Heart left ventricle (tissue), 16 donors: ENCODE results near the gene RAPGEF3. TPM values are rescaled to one million over a fixed set of nuclear protein-coding genes. Genes with fewer than 3 reads are reported as not detected.
A peak's percentile ranks its signal among the peaks of the same experiment; 100 is the strongest.

Experiments used
- ATAC-seq, 4 donors: fragments of 200-7000 bp; cut with Tn5 transposase; one replicate each; pipeline ENCODE4 v1.9.1; 2020 to 2022; ENCODE audit warnings: moderate library complexity in 4 of 4, mild to moderate bottlenecking in 3 of 4, moderate number of reproducible peaks in 1 of 4
- DNase-seq, 5 donors: peaks; one replicate each; pipeline ENCODE4 v3.0.0-alpha.2; 2020
- H3K27ac ChIP-seq, 12 donors: fragments of 200-600 bp; sonication (generic) in 4 of 12; one replicate each; pipeline versions ENCODE4 v1.5.0 to v1.8.0; 2016 to 2022; ENCODE audit warnings: mild to moderate bottlenecking in 2 of 12
- H3K27me3 ChIP-seq, 9 donors: fragments of 200-600 bp; sonication (generic) in 2 of 9; one replicate each; pipeline versions ENCODE4 v1.5.1 to v1.8.0; 2016 to 2022; ENCODE audit warnings: mild to moderate bottlenecking in 3 of 9
- H3K36me3 ChIP-seq, 9 donors: fragments of 200-600 bp; sonication (generic) in 2 of 9; one replicate each; pipeline versions ENCODE4 v1.5.0 to v1.8.0; 2018 to 2022; ENCODE audit warnings: mild to moderate bottlenecking in 2 of 9
- H3K4me1 ChIP-seq, 12 donors: fragments of 200-600 bp; sonication (generic) in 4 of 12; one replicate each; pipeline versions ENCODE4 v1.5.0 to v1.8.0; 2016 to 2022; ENCODE audit warnings: mild to moderate bottlenecking in 3 of 12
- H3K4me3 ChIP-seq, 12 donors: fragments of 200-600 bp; sonication (generic) in 4 of 12; one replicate each; pipeline versions ENCODE4 v1.5.0 to v1.8.0; 2017 to 2022; ENCODE audit warnings: mild to moderate bottlenecking in 9 of 12, moderate library complexity in 4 of 12
- H3K9me3 ChIP-seq, 12 donors: fragments of 200-600 bp; sonication (generic) in 4 of 12; one replicate each; pipeline versions ENCODE4 v1.5.0 to v1.8.0; 2016 to 2022; ENCODE audit warnings: mild to moderate bottlenecking in 1 of 12
- POLR2A ChIP-seq, 2 donors: fragments of 450-650 bp; IDR thresholded peaks; one replicate each; pipeline ENCODE4 v1.6.1; 2017; ENCODE audit warnings: antibody characterized with exemption in 2 of 2, mild to moderate bottlenecking in 2 of 2, moderate library complexity in 2 of 2
- WGBS, 4 donors: extraction: QIAGEN DNeasy Blood & Tissue Kit in 2 of 4; methylation state at CpG; one replicate each; pipeline versions ENCODE4 v1.1.5 to v1.1.7; 2013 to 2018; 5-methylcytosine and 5-hydroxymethylcytosine counted together
- intact Hi-C, 10 donors: fragments of 100-400 bp; cut with DNase I; formaldehyde crosslinking; loops; one replicate each; pipeline versions ENCODE4 v1.11.1 to v1.14.2; 2022
- polyA plus RNA-seq, 2 donors: library from polyadenylated mRNA; stranded (reverse); fragments of 200-250 nt; gene quantifications; one replicate each; pipeline ENCODE4 v1.2.3, GENCODE V29; 2013
- total RNA-seq, 9 donors: library from RNA; depleted of rRNA in 2 of 9; stranded (reverse); fragments of >200 nt in 2 of 9; fragmentation: NEBNext Ultra II Directional in 3 of 9; extraction: Animal tissue kit (Norgen Biotek cat#: 25700) in 3 of 9; gene quantifications; one replicate each; pipeline versions ENCODE4 v1.1.0 to v1.2.4, GENCODE V29; 2016 to 2023
- TF ChIP-seq, protein P1 (sequence below), 12 donors: fragments of 200-600 bp; sonication (generic) in 4 of 12; IDR thresholded peaks; one replicate each; pipeline versions ENCODE4 v1.5.0 to v1.8.0; 2018 to 2022; ENCODE audit warnings: antibody characterized with exemption in 12 of 12, mild to moderate bottlenecking in 5 of 12
- donor health status: ischemic (EF 13 %, LVEDD 7.1; RV severe dilation, severe dysfunction).
- donor health status: healthy with polysubstance abuse.
- donor health status: DM: no; HTN: yes; CAD: no.
- donor health status: DM: no; HTN: no; CAD: no.
- donor health status: ischemic (EF 25% LVEDD 6.9; RV normal size, moderate dysfunction).
- donor health status: ischemic (EF 25% LVEDD 5.7; RV mildly dilated, moderate dysfunction).
- donor health status: healthy.
- donor health status: DM: yes; HTN: yes; CAD: no.
- donor health status: ischemic (EF 35%, LVEDD 5.7; RV mildly dilated, moderate dysfunction).
- donor health status: nonischemic (EF 11% LVEDD 7.7; RV severe dilation, severe dysfunction).
- donor health status: DM: yes; HTN: yes; CAD: no.
- donor health status: PGD.
- donor health status: ischemic (EF 29% LVEDD 5.4; RV normal size, mild dysfunction).
- donor health status: nonischemic (EF 23%, LVEDD 6.1; RV moderate dilation, normal function).

The RAPGEF3 gene
- total and polyA plus RNA-seq, 11 donors, result 14.5 to 62.1 (median 23.9) TPM

DNA sequence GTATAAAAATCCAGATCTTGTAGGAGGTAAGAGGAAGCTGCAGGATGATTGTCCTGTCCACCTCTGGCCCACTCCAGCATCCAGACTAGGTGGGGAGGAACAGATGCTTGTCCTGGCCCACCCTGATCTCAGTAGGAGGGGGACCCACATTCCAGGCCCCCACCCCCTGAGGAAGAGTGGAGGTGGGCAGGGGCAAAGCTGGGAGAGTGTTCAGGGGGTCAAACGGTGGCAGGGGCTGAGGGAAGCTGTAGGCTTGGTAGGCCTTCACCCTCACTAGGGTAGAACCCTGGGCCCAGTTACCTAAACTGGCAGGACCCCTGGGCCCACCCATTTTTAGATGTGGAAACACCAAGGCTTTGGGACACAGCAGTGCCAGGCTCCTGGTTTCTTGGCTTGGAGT, 18.5 kb upstream of the RAPGEF3 start:
- intact Hi-C loops, result loop anchor here in 6 of 10 donors (5.0 to 10.0 kb wide), 3 partner anchors 40 to 60 kb away; partner anchors contain the start of gene HDAC7 (in 1 of the 6)
- DNase-seq, result peak in 2 of 5 donors; percentile 28 to 41

DNA sequence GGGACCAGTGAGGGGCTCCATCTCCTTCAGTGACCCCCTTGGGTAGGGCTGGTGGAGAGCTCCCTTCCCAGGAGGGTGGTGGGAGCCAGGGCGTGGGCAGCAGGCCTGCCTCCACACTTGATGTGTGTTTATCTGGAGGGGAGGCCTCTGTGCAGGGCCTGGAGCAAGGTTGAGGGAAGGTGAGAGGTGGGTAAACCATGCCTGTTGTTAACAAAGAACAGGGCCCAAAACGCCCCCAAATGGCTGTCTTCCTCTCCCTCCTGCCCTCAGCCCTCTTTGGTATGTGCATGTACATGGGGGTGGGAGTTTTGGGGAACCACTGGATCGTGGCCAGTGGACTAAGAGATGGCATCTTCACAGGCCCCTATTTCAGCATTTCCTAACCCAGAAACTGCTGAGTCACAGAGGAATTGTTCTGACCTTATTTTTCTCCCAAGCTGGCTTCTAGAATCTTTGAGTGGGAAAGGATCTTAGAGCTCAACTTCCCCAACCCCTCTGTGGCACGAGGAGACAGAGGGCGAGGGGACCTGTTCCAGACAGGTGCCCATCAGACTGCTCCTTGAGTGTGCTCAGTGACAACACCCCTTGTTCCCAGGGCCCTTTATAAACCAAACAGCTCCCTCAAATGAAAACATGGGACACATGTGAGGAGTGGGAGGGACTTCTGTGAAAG, 17.9 kb upstream of the RAPGEF3 start:
- WGBS, 4 donors, result 65 to 79% (median 69%) methylated on average over 5 of the region's 5 CpGs
- Histone ChIP-seq H3K36me3 (peaks cover 0 to 13% (median 0%) of the 10 kb centered on the region in 9 donors), H3K9me3 (no peaks in the 10 kb centered on the region), H3K4me3 (no peak overlapping the region), H3K4me1 (peaks cover 3 to 75% (median 60%) of the 10 kb centered on the region in 12 donors), H3K27ac (peak overlapping the region in 11 of 12 donors; percentile 22 to 80 (median 48)), H3K27me3 (no peaks in the 10 kb centered on the region)
- TF ChIP-seq, protein P1, sequence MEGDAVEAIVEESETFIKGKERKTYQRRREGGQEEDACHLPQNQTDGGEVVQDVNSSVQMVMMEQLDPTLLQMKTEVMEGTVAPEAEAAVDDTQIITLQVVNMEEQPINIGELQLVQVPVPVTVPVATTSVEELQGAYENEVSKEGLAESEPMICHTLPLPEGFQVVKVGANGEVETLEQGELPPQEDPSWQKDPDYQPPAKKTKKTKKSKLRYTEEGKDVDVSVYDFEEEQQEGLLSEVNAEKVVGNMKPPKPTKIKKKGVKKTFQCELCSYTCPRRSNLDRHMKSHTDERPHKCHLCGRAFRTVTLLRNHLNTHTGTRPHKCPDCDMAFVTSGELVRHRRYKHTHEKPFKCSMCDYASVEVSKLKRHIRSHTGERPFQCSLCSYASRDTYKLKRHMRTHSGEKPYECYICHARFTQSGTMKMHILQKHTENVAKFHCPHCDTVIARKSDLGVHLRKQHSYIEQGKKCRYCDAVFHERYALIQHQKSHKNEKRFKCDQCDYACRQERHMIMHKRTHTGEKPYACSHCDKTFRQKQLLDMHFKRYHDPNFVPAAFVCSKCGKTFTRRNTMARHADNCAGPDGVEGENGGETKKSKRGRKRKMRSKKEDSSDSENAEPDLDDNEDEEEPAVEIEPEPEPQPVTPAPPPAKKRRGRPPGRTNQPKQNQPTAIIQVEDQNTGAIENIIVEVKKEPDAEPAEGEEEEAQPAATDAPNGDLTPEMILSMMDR (IDR thresholded peaks at IDR 0.05), result no peak
- no peak for TF ChIP-seq POLR2A (IDR thresholded peaks at IDR 0.05)
- no peak for ATAC-seq
- DNase-seq, result peak in 2 of 5 donors; percentile 25 to 47
- intact Hi-C loops, result loop anchor here in 6 of 10 donors (5.0 to 10.0 kb wide), 3 partner anchors 41 to 61 kb away; partner anchors contain the start of gene HDAC7 (in 1 of the 6)

More for the DNA sequence above, 18.5 kb upstream of the RAPGEF3 start:
- Histone ChIP-seq H3K4me3 (no peak overlapping the region), H3K4me1 (peaks cover 3 to 75% (median 60%) of the 10 kb centered on the region in 12 donors), H3K36me3 (peaks cover 0 to 19% (median 5%) of the 10 kb centered on the region in 9 donors), H3K9me3 (no peaks in the 10 kb centered on the region), H3K27me3 (no peaks in the 10 kb centered on the region), H3K27ac (peak overlapping the region in 11 of 12 donors; percentile 1 to 80 (median 48))
- WGBS, 4 donors, result 44 to 67% (median 61%) methylated on average over 1 of the region's 1 CpG
- TF ChIP-seq, protein P1 (IDR thresholded peaks at IDR 0.05), result no peak
- TF ChIP-seq POLR2A (IDR thresholded peaks at IDR 0.05), result no peak
- ATAC-seq, result no peak

DNA sequence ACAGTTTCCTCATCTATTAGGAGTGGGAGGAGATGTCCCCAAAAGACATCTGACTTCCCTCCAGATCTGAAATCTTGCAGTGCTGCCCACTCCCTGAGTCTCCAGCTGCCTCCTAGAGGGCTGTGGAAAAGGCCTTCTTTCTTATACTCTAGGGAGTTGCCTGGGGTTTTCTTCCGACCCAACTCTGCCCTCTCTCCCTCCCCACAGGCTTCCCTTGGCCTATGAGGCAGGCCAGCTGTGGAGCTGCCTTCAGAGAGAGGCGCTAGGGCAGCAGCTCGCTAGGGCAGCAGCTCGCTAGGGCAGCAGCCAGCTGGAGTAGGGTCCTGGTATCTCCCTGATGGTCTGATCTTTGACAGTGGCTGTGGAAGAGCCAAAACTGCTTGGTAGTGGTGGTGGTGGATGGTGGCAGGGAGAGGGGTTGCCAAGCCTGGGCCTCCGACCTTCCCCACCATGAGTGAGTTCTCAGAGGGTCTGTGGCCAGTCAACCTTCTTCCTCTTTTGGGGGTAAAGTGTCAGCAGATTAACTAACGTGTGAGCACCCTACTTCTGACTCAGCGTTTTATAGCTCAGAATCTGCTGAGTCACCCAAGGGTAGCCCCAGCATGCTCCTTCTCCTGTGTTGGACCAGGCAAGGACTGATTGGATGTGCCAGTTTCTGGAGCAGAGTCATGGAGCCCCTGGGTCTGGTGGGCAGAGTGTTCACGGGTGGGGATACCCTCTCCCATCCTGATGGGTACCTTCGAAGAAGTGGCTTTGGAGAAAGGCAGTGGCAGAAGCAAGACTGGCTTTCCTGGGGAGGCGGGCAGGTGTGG, 16.6 kb upstream of the RAPGEF3 start:
- TF ChIP-seq, protein P1 (IDR thresholded peaks at IDR 0.05), result no peak
- TF ChIP-seq POLR2A (IDR thresholded peaks at IDR 0.05), result no peak
- no peaks in the 10 kb centered on the region for H3K27me3 ChIP-seq
- H3K4me3 ChIP-seq, result no peak overlapping the region
- H3K9me3 ChIP-seq, result no peaks in the 10 kb centered on the region
- peaks cover 0 to 4% (median 0%) of the 10 kb centered on the region in 9 donors for H3K36me3 ChIP-seq
- peaks cover 3 to 75% (median 60%) of the 10 kb centered on the region in 12 donors for H3K4me1 ChIP-seq
- H3K27ac ChIP-seq, result peak overlapping the region in 7 of 12 donors; percentile 2 to 77 (median 16)
- ATAC-seq (no peak), DNase-seq (peak in 2 of 5 donors; percentile 42 to 64)
- WGBS, 4 donors, result 72 to 80% (median 78%) methylated on average over 10 of the region's 10 CpGs
- intact Hi-C loops, result loop anchor here in 6 of 10 donors (5.0 to 10.0 kb wide), 3 partner anchors 42 to 62 kb away; partner anchors contain the start of gene HDAC7 (in 1 of the 6)
